ENCODE results near the gene CLEC12A. TPM values are rescaled to one million over a fixed set of nuclear protein-coding genes. Genes with fewer than 3 reads are reported as not detected.
"Not testable (repeated sequence)": the region's sequence is repeated elsewhere in the genome, so short reads cannot be mapped to it uniquely, and the experiment has no call there.

The CLEC12A gene
- total and polyA plus RNA-seq, 2 of the 13 experiments (the other 11 are each of a cell fraction or from before 2014, with no cell fraction given) = not detected

DNA sequence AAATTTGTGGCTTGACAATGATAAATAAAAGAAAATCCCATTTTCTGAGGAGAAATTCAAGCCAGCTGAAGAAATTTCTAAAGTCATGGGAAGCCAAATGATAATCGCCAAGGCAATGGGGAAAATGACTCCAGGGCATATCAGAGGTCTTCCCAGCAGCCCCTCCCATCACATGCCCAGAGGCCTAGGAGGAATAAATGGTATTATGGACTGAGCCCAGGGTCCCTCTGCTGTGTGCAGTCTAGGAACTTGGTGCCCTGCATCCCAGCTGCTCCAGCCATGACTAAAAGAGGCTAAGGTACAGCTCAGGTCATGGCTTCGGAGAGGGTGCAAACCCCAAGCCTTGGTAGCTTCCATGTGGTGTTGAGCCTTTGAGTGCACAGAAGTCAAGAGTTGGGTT lies 4.4 kb downstream of the CLEC12A start:
- no peak for FAIRE-seq

DNA sequence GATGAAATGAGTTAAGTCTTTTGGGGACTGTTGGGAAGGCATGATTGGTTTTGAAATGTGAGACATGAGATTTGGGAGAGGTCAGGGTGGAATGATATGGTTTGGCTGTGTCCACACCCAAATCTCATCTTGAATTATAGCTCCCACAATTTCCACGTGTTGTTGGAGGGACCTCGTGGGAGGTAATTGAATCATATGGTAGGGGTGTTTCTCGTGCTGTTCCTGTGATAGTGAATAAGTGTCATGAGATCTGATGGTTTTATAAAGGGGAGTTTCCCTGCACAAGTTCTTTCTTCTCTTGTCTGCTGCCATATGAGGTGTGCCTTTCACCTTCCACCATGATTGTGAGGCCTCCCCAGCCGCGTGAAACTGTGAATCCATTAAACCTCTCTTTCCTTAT lies 5.4 kb downstream of the CLEC12A start:
- H3K4me1 ChIP-seq (ENCODE audit: insufficient read depth, low read length); H3K79me2 ChIP-seq (ENCODE audit: insufficient read depth, low read length); H3K9ac ChIP-seq (ENCODE audit: insufficient read depth, low read depth, low read length); H3K36me3 ChIP-seq (replicated peaks in 1 of 2; ENCODE audit: control insufficient read depth in 1 of 2, insufficient read depth in 2 of 2, low read length in 2 of 2); H2AFZ ChIP-seq (ENCODE audit: low read length); intact Hi-C loops (cut with micrococcal nuclease; ENCODE audit: unreplicated experiment); DNase-seq (ENCODE audit: low spot score); FAIRE-seq; H3K27me3 ChIP-seq (ENCODE audit: control insufficient read depth in 1 of 2, insufficient read depth in 2 of 2, low read length in 2 of 2); H4K20me1 ChIP-seq (ENCODE audit: insufficient read depth, low read length); H3K27ac ChIP-seq (ENCODE audit: extremely low read length, insufficient read depth, low read length); BruUV-seq (replicated peaks); ATAC-seq; H3K4me2 ChIP-seq (ENCODE audit: low read depth, low read length); H3K4me3 ChIP-seq (replicated peaks in 1 of 3; ENCODE audit: insufficient read depth in 1 of 3, low read depth in 2 of 3, low read length in 3 of 3); in situ Hi-C loops (cut with HindIII; ENCODE audit: extremely low pct_ligation_motif_present, low pct_unique_long_range_greater_than_20kb); CTCF ChIA-PET (ENCODE audit: low intra/inter-chr PET ratio, low total read pairs); POLR2A ChIA-PET: not testable (repeated sequence)
- 0% methylated on average over 5 of the region's 5 CpGs for whole genome bisulfite sequencing (ENCODE audit: low lambda C conversion rate)
- H3K9me3 ChIP-seq (ENCODE audit: low read length) = peaks cover 10% of the 10 kb centered on the region; the same call in 1 of the 2 replicates

More for the DNA sequence above, 4.4 kb downstream of the CLEC12A start:
- no peak overlapping the region for H3K27ac ChIP-seq (ENCODE audit: extremely low read length, insufficient read depth, low read length)
- TF ChIP-seq NFIB (CRISPR knock-in tag; IDR thresholded peaks at IDR 0.05; ENCODE audit: borderline replicate concordance) (no peak), ZBTB44 (CRISPR knock-in tag; IDR thresholded peaks at IDR 0.05) (no peak), ZBTB38 (CRISPR knock-in tag; IDR thresholded peaks at IDR 0.05) (no peak), NR2F6 (IDR thresholded peaks at IDR 0.05) (no peak), NR2F6 (CRISPR knock-in tag; IDR thresholded peaks at IDR 0.05) (no peak), AHR (CRISPR knock-in tag; IDR thresholded peaks at IDR 0.05) (no peak), CBFB (CRISPR knock-in tag; IDR thresholded peaks at IDR 0.05) (no peak), ARNT2 (CRISPR knock-in tag; IDR thresholded peaks at IDR 0.05; ENCODE audit: low read depth) (no peak), MYNN (CRISPR knock-in tag; IDR thresholded peaks at IDR 0.05; ENCODE audit: low read depth) (no peak), DMAP1 (CRISPR knock-in tag; IDR thresholded peaks at IDR 0.05) (no peak), ATF7-NPFF (CRISPR knock-in tag; IDR thresholded peaks at IDR 0.05; ENCODE audit: low read depth) (no peak), SPEN (CRISPR knock-in tag; IDR thresholded peaks at IDR 0.05; ENCODE audit: low read depth) (no peak), ZNF3 (CRISPR knock-in tag; IDR thresholded peaks at IDR 0.05) (no peak), KLF16 (CRISPR knock-in tag; IDR thresholded peaks at IDR 0.05) (no peak)
- TF ChIP-seq, protein P1, sequence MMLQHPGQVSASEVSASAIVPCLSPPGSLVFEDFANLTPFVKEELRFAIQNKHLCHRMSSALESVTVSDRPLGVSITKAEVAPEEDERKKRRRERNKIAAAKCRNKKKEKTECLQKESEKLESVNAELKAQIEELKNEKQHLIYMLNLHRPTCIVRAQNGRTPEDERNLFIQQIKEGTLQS (CRISPR knock-in tag; IDR thresholded peaks at IDR 0.05) = no peak
- no peak overlapping the region for H3K4me2 ChIP-seq (ENCODE audit: low read depth, low read length)
- H3K4me1 ChIP-seq (ENCODE audit: insufficient read depth, low read length) = no peaks in the 10 kb centered on the region
- intact Hi-C loops (cut with micrococcal nuclease; ENCODE audit: unreplicated experiment) (no loop called here), in situ Hi-C loops (cut with HindIII; ENCODE audit: extremely low pct_ligation_motif_present, low pct_unique_long_range_greater_than_20kb) (no loop called here)
- no peak overlapping the region for H2AFZ ChIP-seq (ENCODE audit: low read length)
- H3K79me2 ChIP-seq (ENCODE audit: insufficient read depth, low read length) = no peaks in the 10 kb centered on the region
- CTCF ChIA-PET (ENCODE audit: low intra/inter-chr PET ratio, low total read pairs) = no interaction called here
- no TSS peak for BruUV-seq (replicated peaks)
- H3K36me3 ChIP-seq (replicated peaks in 1 of 2; ENCODE audit: control insufficient read depth in 1 of 2, insufficient read depth in 2 of 2, low read length in 2 of 2) = no peaks in the 10 kb centered on the region
- H3K9ac ChIP-seq (ENCODE audit: insufficient read depth, low read depth, low read length) = no peak overlapping the region
- no peak overlapping the region for H3K4me3 ChIP-seq (replicated peaks in 1 of 3; ENCODE audit: insufficient read depth in 1 of 3, low read depth in 2 of 3, low read length in 3 of 3)
- POLR2A ChIA-PET = no interaction called here
- H4K20me1 ChIP-seq (ENCODE audit: insufficient read depth, low read length) = no peaks in the 10 kb centered on the region
- no peaks in the 10 kb centered on the region for H3K27me3 ChIP-seq (ENCODE audit: control insufficient read depth in 1 of 2, insufficient read depth in 2 of 2, low read length in 2 of 2)
- peaks cover 10% of the 10 kb centered on the region; the same call in 1 of the 2 replicates for H3K9me3 ChIP-seq (ENCODE audit: low read length)
- DNase-seq (ENCODE audit: low spot score) (no peak), ATAC-seq (no peak)
- 8% methylated on average over 2 of the region's 2 CpGs for WGBS (ENCODE audit: low lambda C conversion rate)

All from HepG2 (cell line).